ENCODE results near the gene RAET1E. TPM values are rescaled to one million over a fixed set of nuclear protein-coding genes. Genes with fewer than 3 reads are reported as not detected.
A peak's percentile ranks its signal among the peaks of the same experiment; 100 is the strongest.
"Not testable (repeated sequence)": the region's sequence is repeated elsewhere in the genome, so short reads cannot be mapped to it uniquely, and the experiment has no call there.

Gene RAET1E, protein sequence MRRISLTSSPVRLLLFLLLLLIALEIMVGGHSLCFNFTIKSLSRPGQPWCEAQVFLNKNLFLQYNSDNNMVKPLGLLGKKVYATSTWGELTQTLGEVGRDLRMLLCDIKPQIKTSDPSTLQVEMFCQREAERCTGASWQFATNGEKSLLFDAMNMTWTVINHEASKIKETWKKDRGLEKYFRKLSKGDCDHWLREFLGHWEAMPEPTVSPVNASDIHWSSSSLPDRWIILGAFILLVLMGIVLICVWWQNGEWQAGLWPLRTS
- total RNA-seq = 1.0 TPM

DNA sequence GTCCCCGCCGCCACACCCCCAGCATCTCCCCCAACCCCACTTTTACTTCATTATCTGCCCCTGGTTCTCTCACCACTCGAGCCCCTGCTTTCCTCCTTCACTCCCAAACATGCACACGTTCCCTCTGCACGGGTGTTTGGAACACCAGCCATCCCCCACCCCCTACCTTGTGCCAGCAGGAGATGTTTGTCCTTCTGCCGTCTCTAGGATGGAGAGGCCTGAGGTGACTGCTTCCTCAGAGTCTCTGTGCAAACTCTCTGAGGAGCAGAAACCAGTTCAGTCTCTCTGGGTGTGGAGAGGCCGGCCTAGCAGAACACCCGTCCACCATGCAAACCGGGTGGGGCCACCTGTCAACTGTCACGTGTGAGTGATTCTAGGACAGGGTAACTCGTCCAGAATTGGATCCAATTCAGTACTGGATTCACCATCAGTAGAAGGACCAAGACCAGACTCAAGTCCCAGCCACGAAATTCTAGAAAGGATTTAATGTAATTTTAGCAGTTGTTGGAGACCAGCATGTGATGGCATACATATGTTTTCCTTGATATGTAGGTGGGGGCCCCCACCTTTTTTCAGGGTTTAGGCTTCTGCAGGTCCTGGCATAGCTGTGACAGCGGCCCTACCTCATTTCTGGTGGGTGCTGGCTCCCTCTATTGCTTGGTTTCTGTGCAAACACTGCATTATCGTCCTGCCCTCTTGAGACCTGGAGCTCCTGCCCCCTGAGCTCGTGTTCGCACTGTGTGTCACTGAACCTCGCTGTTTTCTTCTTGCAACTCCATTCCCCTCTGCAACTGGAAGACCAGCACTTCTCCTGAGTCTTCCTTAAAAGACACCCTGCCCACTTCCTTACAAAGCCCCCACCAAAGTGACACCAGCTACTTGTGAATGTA lies at the start of gene RAET1E:
Gene RAET1E (minus strand): TSS at position 259 of the 890 bp plus-strand sequence. CDS start 7,212 bp downstream, outside the sequence.
- peaks cover 32 to 39% (median 37%) of the 10 kb centered on the region in 3 donors for H3K4me1 ChIP-seq (ENCODE audit: control insufficient read depth in 3 of 3, insufficient read depth in 3 of 3, low read length in 3 of 3)
- peak within 1 kb of the TSS in 2 of 3 donors; percentile 28 to 33 for H3K9ac ChIP-seq (ENCODE audit: low read depth in 1 of 3, low read length in 3 of 3)
- H3K36me3 ChIP-seq (ENCODE audit: control insufficient read depth in 3 of 3, insufficient read depth in 3 of 3, low read length in 3 of 3) = no peaks in the 10 kb centered on the region
- peak within 1 kb of the TSS; percentile 75 for H3K27ac ChIP-seq (ENCODE audit: low read depth, low read length)
- H3K9me3 ChIP-seq (ENCODE audit: control insufficient read depth in 3 of 3, low read length in 3 of 3) = no peaks in the 10 kb centered on the region
- no peaks in the 10 kb centered on the region for H3K27me3 ChIP-seq (ENCODE audit: control insufficient read depth in 3 of 3, insufficient read depth in 3 of 3, low read length in 3 of 3)
- peak within 1 kb of the TSS; percentile 41 to 48 (median 44) for H3K4me3 ChIP-seq (ENCODE audit: low read length in 3 of 3)

DNA sequence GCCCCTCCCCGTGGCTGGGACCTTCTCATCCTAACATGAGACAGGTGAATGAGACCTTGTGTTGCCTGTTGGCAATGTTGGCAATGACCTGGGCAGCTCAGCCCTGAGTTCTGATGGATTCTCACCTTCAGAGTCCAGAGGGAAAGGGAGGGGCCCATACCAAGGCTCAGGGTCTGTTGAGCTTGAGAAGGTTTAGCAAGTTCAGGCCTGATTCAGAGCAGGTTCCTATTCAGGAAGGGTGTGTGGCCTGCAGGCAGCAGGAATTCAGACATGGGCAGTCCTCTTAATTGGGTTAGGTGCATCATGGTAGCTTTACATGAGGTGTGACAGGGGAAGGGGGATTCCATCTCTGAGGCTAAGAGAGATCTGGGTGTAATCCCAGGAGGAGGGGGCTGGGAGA lies 49.6 kb upstream of the RAET1E start:
- peaks cover 26 to 35% (median 32%) of the 10 kb centered on the region in 3 donors for H3K27me3 ChIP-seq (ENCODE audit: control insufficient read depth in 3 of 3, insufficient read depth in 3 of 3, low read length in 3 of 3)
- H3K36me3 ChIP-seq (ENCODE audit: control insufficient read depth in 3 of 3, insufficient read depth in 3 of 3, low read length in 3 of 3); H3K27ac ChIP-seq (ENCODE audit: low read depth, low read length); H3K9ac ChIP-seq (ENCODE audit: low read depth in 1 of 3, low read length in 3 of 3); H3K4me3 ChIP-seq (ENCODE audit: low read length in 3 of 3); H3K4me1 ChIP-seq (ENCODE audit: control insufficient read depth in 3 of 3, insufficient read depth in 3 of 3, low read length in 3 of 3); H3K9me3 ChIP-seq (ENCODE audit: control insufficient read depth in 3 of 3, low read length in 3 of 3): not testable (repeated sequence)

DNA sequence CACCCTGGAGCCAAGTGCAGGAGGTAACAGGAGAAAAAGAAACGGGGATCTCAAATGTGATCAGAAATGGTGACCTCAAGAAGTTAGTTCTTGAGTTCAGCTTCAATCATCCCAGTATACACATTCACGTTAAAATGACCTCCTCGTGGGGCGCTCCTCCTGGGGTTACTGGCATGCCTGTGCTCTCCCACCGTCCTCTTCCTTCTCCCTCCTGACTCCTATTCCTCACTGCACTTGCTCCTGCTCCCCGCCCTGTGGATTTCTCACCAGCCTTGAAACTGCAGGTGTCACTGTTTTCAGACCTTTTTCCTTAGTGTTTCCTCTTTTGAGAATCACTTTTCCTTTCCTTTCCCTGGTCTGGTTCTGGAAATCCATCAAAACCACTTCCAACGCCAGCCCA lies 48.7 kb upstream of the RAET1E start:
- peaks cover 17 to 32% (median 31%) of the 10 kb centered on the region in 3 donors for H3K27me3 ChIP-seq (ENCODE audit: control insufficient read depth in 3 of 3, insufficient read depth in 3 of 3, low read length in 3 of 3)
- not testable (repeated sequence) for H3K9me3 ChIP-seq (ENCODE audit: control insufficient read depth in 3 of 3, low read length in 3 of 3); H3K4me1 ChIP-seq (ENCODE audit: control insufficient read depth in 3 of 3, insufficient read depth in 3 of 3, low read length in 3 of 3); H3K4me3 ChIP-seq (ENCODE audit: low read length in 3 of 3); H3K36me3 ChIP-seq (ENCODE audit: control insufficient read depth in 3 of 3, insufficient read depth in 3 of 3, low read length in 3 of 3); H3K9ac ChIP-seq (ENCODE audit: low read depth in 1 of 3, low read length in 3 of 3); H3K27ac ChIP-seq (ENCODE audit: low read depth, low read length)

DNA sequence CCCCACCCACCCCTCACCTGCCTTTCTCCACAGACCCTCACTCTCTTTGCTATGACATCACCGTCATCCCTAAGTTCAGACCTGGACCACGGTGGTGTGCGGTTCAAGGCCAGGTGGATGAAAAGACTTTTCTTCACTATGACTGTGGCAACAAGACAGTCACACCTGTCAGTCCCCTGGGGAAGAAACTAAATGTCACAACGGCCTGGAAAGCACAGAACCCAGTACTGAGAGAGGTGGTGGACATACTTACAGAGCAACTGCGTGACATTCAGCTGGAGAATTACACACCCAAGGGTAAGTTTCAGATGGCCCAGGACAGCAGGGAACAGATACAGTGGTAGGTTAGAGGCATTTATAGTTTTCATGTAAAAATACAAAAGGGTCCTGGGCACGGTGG lies 47.4 kb upstream of the RAET1E start:
- not testable (repeated sequence) for H3K27ac ChIP-seq (ENCODE audit: low read depth, low read length); H3K36me3 ChIP-seq (ENCODE audit: control insufficient read depth in 3 of 3, insufficient read depth in 3 of 3, low read length in 3 of 3); H3K9me3 ChIP-seq (ENCODE audit: control insufficient read depth in 3 of 3, low read length in 3 of 3); H3K4me1 ChIP-seq (ENCODE audit: control insufficient read depth in 3 of 3, insufficient read depth in 3 of 3, low read length in 3 of 3); H3K4me3 ChIP-seq (ENCODE audit: low read length in 3 of 3); H3K9ac ChIP-seq (ENCODE audit: low read depth in 1 of 3, low read length in 3 of 3)
- H3K27me3 ChIP-seq (ENCODE audit: control insufficient read depth in 3 of 3, insufficient read depth in 3 of 3, low read length in 3 of 3) = peaks cover 10 to 30% (median 26%) of the 10 kb centered on the region in 3 donors

DNA sequence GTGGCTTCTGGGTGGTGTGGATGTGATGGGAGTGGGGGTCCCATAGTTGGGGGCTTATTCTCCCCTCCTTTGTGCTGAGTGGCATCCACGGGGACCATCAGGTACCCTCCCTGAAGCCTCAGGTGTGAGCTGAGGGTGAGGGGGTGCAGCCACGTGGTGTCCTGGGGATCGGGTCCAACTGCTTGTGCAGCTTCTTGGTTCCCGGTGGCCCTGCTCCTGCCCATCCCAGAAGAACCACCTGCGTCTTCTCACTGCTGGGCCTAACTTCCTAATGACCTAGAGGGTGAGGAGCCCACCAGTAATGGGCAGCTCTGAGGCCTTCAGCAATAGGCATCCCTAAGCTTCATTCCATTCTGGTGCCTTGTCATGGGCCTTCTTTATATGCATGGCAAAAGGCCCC lies 45.4 kb upstream of the RAET1E start:
- H3K36me3 ChIP-seq (ENCODE audit: control insufficient read depth in 3 of 3, insufficient read depth in 3 of 3, low read length in 3 of 3); H3K4me3 ChIP-seq (ENCODE audit: low read length in 3 of 3); H3K27ac ChIP-seq (ENCODE audit: low read depth, low read length); H3K9ac ChIP-seq (ENCODE audit: low read depth in 1 of 3, low read length in 3 of 3); H3K9me3 ChIP-seq (ENCODE audit: control insufficient read depth in 3 of 3, low read length in 3 of 3): not testable (repeated sequence)
- Histone ChIP-seq H3K4me1 (ENCODE audit: control insufficient read depth in 3 of 3, insufficient read depth in 3 of 3, low read length in 3 of 3) (peaks cover 8 to 18% (median 12%) of the 10 kb centered on the region in 3 donors), H3K27me3 (ENCODE audit: control insufficient read depth in 3 of 3, insufficient read depth in 3 of 3, low read length in 3 of 3) (peaks cover 26 to 47% (median 36%) of the 10 kb centered on the region in 3 donors)

DNA sequence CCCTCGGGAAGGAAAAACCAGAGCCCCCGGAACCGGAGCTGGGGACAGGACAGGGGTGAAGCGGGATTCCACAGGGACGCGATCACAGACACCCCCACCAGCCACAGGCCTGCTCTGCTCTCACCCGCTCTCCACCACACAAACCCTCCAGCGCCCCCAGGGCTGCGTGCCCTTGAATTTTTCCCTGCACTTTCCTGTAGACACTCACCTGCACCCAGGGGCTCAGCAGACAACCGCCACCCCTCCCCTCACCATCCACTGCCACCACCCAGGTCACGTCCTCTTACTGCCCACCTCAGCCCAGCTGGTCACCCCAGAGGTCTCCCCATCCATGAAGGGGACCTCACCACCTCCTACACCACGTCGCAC lies 44.5 kb upstream of the RAET1E start:
- H3K27me3 ChIP-seq (ENCODE audit: control insufficient read depth in 3 of 3, insufficient read depth in 3 of 3, low read length in 3 of 3) = peaks cover 31 to 49% (median 37%) of the 10 kb centered on the region in 3 donors

DNA sequence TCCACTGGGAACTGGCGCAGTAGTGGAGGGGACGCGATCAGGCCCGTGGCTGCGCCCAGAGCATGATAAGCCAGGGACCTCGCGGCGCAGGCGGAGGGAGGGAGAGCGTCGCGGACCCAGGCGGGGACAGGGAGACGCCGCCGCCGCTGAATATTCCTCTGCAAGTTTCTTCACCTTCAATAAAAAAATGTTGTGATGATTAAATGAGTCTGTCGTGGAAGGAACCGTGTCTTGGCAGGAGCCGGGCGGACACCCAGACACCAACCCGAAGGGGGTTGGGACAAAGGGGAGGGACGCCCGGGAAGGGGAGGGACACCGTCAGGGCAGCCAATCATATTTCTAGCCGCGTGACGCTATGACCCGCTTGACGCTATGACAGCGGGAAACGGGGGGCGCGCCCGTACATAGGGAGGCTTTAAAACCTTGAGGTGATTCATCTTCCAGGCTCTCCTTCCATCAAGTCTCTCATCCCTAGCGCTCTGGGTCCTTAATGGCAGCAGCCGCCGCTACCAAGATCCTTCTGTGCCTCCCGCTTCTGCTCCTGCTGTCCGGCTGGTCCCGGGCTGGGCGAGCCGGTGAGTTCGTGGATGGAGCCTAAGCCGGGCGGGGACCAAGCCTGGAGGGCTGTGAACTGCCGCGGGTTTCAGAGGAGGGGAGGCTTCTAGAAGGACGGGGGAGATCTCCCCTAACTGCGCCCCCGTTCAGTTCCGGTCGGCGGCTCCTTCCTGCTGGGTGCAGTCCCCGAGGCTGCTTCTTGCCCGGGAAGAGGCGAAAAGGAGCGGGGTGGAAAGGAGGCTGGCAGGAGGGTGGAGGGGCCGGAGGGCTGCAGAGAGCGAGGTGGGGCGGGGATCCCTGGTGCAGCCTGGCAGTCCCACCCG lies 43.9 kb upstream of the RAET1E start, which contains the start of gene ULBP2:
Gene ULBP2 (plus strand): TSS at position 432 of the 878 bp plus-strand sequence. CDS start 59 bp downstream, at position 491.
- Histone ChIP-seq H3K9ac (ENCODE audit: low read depth in 1 of 3, low read length in 3 of 3) (peak within 1 kb of the TSS in 2 of 3 donors; percentile 64 to 70), H3K27ac (ENCODE audit: low read depth, low read length) (no peak within 1 kb of the TSS), H3K4me1 (ENCODE audit: control insufficient read depth in 3 of 3, insufficient read depth in 3 of 3, low read length in 3 of 3) (peaks cover 11 to 22% (median 15%) of the 10 kb centered on the region in 3 donors), H3K27me3 (ENCODE audit: control insufficient read depth in 3 of 3, insufficient read depth in 3 of 3, low read length in 3 of 3) (peaks cover 36 to 56% (median 39%) of the 10 kb centered on the region in 3 donors), H3K36me3 (ENCODE audit: control insufficient read depth in 3 of 3, insufficient read depth in 3 of 3, low read length in 3 of 3) (no peaks in the 10 kb centered on the region), H3K9me3 (ENCODE audit: control insufficient read depth in 3 of 3, low read length in 3 of 3) (no peaks in the 10 kb centered on the region), H3K4me3 (ENCODE audit: low read length in 3 of 3) (peak within 1 kb of the TSS; percentile 75 to 79 (median 78))

More for the DNA sequence above, 44.5 kb upstream of the RAET1E start:
- Histone ChIP-seq H3K9me3 (ENCODE audit: control insufficient read depth in 3 of 3, low read length in 3 of 3) (no peaks in the 10 kb centered on the region), H3K9ac (ENCODE audit: low read depth in 1 of 3, low read length in 3 of 3) (peak overlapping the region in 1 of 3 donors; percentile 64), H3K27ac (ENCODE audit: low read depth, low read length) (no peak overlapping the region), H3K4me1 (ENCODE audit: control insufficient read depth in 3 of 3, insufficient read depth in 3 of 3, low read length in 3 of 3) (peaks cover 11 to 22% (median 15%) of the 10 kb centered on the region in 3 donors), H3K36me3 (ENCODE audit: control insufficient read depth in 3 of 3, insufficient read depth in 3 of 3, low read length in 3 of 3) (no peaks in the 10 kb centered on the region), H3K4me3 (ENCODE audit: low read length in 3 of 3) (peak overlapping the region; percentile 75 to 79 (median 78))

DNA sequence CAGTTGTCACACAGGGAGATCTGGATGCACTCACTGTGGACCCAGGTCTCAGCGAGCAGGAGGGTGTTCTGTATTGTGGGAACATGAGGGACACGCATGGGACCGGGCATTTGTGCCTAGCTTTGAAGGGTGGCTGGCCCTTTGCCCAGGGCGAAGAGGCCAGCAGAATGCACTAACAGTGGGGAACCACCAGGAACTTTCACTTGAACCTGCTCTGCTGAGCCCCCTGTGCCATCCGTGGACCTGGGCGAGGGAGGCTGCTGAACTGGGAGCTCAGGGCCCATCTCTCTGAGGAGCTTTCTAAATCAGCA lies 42.7 kb upstream of the RAET1E start:
- Histone ChIP-seq H3K9me3 (ENCODE audit: control insufficient read depth in 3 of 3, low read length in 3 of 3) (no peaks in the 10 kb centered on the region), H3K4me3 (ENCODE audit: low read length in 3 of 3) (no peak overlapping the region), H3K27me3 (ENCODE audit: control insufficient read depth in 3 of 3, insufficient read depth in 3 of 3, low read length in 3 of 3) (peaks cover 47 to 65% (median 48%) of the 10 kb centered on the region in 3 donors), H3K4me1 (ENCODE audit: control insufficient read depth in 3 of 3, insufficient read depth in 3 of 3, low read length in 3 of 3) (peaks cover 11 to 22% (median 15%) of the 10 kb centered on the region in 3 donors), H3K27ac (ENCODE audit: low read depth, low read length) (no peak overlapping the region), H3K36me3 (ENCODE audit: control insufficient read depth in 3 of 3, insufficient read depth in 3 of 3, low read length in 3 of 3) (no peaks in the 10 kb centered on the region), H3K9ac (ENCODE audit: low read depth in 1 of 3, low read length in 3 of 3) (no peak overlapping the region)

DNA sequence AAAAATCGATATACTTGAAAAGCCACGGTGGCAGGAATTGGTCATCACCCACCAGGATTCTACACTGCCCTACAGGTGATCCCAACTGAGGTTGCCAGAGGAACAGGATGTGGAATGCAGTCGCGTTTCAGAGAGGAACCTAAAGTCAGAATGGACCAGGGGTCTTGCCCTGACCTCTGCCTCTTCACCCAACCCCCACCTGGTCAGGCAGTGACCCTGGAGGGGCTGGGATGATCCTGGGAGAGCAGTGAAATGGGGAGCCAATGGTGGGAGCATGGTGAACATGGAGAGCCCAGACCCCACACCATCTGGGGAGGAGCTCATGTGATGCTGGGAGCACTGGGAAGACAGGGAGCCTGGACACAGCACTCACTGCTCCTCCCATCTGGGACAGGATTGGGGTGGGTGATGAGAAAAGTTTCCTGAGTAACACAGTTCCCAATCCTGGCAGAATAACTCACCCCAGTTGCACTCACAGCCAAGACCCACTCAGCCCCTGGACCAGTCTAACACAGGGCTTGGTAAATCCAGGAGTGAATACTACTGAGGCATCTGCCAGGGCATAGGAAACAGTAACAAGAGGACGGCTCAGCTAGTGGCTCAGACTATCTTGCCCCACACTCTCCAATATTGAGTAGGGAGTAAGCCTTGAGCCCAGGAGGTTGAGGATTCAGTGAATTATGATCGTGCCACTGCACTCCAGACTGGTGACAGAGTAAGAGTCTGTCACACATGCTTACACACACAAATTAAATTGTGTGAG lies 42.2 kb upstream of the RAET1E start:
- peaks cover 11 to 22% (median 15%) of the 10 kb centered on the region in 3 donors for H3K4me1 ChIP-seq (ENCODE audit: control insufficient read depth in 3 of 3, insufficient read depth in 3 of 3, low read length in 3 of 3)
- no peak overlapping the region for H3K9ac ChIP-seq (ENCODE audit: low read depth in 1 of 3, low read length in 3 of 3)
- H3K4me3 ChIP-seq (ENCODE audit: low read length in 3 of 3) = no peak overlapping the region
- H3K36me3 ChIP-seq (ENCODE audit: control insufficient read depth in 3 of 3, insufficient read depth in 3 of 3, low read length in 3 of 3) = no peaks in the 10 kb centered on the region
- no peaks in the 10 kb centered on the region for H3K9me3 ChIP-seq (ENCODE audit: control insufficient read depth in 3 of 3, low read length in 3 of 3)
- H3K27me3 ChIP-seq (ENCODE audit: control insufficient read depth in 3 of 3, insufficient read depth in 3 of 3, low read length in 3 of 3) = peaks cover 52 to 70% (median 54%) of the 10 kb centered on the region in 3 donors
- H3K27ac ChIP-seq (ENCODE audit: low read depth, low read length) = no peak overlapping the region

Measured in skeletal muscle tissue (tissue), 4 donors.